Retinal pigment epithelial cell (primary cell): ENCODE results near the gene TEX19.

Source experiments
- DNase-seq: peaks from one replicate; pipeline ENCODE4 v3.0.0-alpha.2; 2010; ENCODE audit warnings: low read depth
- H3K4me3 ChIP-seq: 2 replicates; pipeline ENCODE4 v1.5.1; 2011; ENCODE audit warnings: mild to moderate bottlenecking, low read length, control low read depth, moderate library complexity
- TF ChIP-seq, protein P1 (sequence below): conservative IDR thresholded peaks from 2 replicates; pipeline ENCODE4 v1.5.1; 2011; ENCODE audit warnings: low read depth, low read length, control low read depth, inconsistent platforms

Gene TEX19

DNA sequence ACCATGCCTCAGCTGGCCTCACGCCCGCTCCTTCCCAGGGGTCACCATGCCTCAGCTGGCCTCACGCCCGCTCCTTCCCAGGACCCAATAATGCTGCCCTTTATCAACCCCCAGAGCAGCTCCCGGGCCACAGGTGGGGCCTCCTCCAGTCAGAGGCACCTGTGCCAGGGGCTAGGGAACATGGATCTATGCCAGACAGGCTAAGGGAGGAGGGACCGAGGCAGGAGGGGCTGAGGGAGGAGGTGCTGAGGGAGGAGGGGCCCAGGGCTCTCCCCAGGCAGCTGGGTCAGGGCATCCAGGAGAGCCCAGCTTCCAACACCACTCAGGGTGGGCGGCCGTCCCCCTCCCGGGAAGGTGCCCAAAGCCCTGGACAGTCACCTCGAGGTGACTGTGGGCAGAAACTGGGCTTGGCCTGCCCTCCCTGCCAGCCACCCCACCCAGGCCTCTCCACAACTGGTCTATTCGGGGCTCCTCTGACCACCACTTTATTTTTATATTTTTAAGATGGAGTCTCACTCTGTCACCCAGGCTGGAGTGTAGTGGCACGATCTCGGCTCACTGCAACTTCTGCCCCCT lies 31.9 kb downstream of the TEX19 start:
- no peak for DNase-seq
- TF ChIP-seq, protein P1, sequence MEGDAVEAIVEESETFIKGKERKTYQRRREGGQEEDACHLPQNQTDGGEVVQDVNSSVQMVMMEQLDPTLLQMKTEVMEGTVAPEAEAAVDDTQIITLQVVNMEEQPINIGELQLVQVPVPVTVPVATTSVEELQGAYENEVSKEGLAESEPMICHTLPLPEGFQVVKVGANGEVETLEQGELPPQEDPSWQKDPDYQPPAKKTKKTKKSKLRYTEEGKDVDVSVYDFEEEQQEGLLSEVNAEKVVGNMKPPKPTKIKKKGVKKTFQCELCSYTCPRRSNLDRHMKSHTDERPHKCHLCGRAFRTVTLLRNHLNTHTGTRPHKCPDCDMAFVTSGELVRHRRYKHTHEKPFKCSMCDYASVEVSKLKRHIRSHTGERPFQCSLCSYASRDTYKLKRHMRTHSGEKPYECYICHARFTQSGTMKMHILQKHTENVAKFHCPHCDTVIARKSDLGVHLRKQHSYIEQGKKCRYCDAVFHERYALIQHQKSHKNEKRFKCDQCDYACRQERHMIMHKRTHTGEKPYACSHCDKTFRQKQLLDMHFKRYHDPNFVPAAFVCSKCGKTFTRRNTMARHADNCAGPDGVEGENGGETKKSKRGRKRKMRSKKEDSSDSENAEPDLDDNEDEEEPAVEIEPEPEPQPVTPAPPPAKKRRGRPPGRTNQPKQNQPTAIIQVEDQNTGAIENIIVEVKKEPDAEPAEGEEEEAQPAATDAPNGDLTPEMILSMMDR: no peak
- H3K4me3 ChIP-seq: no peak overlapping the region

DNA sequence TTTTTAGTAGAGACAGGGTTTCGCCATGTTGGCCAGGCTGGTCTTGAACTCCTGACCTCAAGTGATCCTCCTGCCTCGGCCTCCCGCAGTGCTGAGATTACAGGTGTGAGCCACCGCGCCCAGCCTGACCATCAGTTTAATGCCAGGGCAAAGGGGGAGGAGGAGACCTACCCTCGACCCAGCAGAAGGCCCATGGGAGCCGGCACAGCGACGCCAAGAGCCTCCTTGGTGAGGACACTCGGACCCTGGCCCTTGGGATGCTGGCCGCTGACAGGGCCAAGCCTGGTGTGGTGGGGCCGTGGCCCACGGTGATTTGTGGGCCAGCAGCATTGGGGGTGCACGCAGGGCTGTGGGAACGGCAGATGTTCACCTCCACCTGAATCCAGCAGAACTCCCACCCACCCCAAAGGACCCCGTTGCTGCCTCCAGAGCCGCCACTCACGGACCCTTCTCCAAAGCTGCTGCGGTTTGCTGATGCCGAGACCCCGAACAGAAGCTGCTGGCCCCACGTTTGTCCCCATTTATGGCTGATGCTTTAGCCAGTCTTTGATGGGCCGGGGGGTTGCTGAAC lies 32.5 kb downstream of the TEX19 start:
- TF ChIP-seq, protein P1: no peak
- no peak for DNase-seq
- H3K4me3 ChIP-seq: no peak overlapping the region

DNA sequence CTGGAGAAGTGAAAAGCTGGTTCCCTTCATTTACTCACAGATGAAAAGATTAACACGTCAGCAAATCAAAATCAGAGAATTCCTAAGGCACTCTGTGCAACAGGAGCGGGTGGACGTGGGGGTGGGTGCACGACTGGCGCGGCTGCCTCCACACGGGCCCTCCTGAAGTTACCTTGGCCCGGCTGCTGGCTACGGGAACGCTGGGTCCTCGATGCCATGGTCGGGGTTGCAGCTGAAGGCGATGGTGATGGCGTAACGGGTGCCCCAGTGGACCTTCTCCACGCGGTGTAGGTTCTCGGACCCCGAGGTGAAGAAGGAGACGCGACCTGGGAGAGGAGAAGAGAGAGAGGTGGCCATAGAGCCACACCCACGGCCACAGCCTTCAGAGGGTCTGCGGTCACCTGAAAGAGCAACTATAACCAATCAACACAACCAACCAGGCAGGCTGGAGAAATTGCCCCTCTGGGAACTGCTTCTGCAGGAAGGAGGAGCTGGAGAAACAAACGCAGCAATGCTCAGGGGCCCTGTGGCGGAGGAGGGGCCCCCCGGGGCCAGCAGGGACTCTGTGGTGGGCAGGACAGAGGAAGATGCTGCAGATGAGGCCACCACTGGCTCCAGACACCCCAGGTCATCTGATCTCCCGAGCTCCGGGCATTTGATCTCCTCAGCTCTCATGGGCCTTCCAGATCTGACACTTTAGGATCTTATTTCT lies 33.3 kb downstream of the TEX19 start:
- TF ChIP-seq, protein P1: no peak
- H3K4me3 ChIP-seq: no peak overlapping the region
- DNase-seq: no peak

DNA sequence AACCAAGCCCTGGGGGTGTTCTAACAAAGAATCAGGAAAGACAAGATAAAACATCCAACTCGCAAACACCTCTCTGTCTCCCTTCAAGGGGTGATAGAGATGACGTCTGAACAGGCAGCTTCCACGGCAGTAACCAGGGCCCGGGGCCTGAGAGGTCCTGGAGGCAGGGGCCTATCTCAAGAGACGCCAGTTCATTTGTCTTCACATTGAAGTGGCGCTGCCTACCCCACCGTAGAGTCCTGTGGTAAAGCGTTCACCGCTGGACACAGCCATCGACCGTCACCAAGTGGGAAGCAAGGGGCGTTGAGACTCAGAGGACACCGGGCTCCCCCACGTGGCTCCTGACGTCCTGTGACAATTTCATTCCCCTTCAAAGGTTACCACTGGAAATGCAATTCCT lies 33.9 kb downstream of the TEX19 start:
- TF ChIP-seq, protein P1: no peak
- H3K4me3 ChIP-seq: no peak overlapping the region
- DNase-seq: no peak

DNA sequence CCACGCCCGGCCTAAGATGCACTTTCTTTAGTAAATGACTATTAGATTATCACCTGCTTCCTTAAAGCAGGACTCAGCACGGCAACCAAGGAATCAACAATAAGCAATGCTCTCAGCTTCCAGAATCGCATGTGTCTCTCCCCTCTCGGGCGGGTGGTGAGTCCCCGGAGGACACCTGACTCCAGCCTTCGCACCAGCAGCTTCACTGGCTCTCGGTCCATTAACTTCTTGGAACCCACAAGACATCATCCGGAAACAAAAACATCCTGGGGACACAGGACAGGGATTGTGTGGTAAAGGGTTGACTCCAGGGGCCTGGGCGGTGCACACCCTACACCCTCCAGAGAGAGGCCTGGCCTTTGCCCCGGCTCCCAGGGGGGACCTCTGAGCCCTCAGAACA lies 35.2 kb downstream of the TEX19 start:
- TF ChIP-seq, protein P1: no peak
- DNase-seq: no peak
- H3K4me3 ChIP-seq: no peak overlapping the region

DNA sequence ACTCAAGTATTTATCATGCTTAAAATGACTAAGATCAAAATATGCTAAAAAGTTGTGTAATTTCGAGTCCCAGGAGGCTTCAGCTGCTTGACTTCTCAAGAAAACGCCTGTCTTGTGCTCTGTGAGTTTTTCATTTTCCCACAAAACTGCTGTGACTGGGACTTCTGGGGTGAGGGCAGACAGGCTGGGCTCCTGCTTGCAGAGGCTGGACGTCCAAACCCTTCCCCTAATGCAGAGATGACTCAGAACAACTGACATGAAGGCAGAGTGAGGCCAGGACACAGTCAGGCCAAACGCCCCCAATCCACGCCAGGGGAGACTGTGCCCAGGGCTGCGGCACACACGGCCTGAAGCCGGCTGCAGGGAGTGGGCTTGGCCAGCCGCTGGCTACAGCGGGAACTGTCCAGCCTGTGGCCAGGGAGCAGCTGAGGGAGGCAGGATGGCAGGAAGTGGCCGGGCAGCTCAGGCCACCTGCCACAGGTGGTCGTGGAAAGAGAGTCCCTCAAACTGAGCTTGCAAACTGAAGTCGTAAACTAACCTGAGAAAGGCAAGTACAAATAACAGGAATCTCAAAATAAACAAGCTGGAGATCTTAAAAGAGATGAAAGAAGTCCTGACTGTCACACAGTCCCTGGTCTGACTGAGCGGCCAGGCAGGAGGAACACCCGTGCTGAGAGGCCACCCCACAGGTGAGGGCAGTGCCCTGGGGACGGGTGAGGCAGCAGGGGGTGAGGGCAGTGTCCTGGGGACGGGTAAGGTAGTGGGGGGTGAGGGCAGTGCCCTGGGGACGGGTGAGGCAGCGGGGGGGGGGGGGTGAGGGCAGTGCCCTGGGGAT lies 37.8 kb downstream of the TEX19 start:
- DNase-seq: no peak
- TF ChIP-seq, protein P1: no peak
- H3K4me3 ChIP-seq: no peak overlapping the region
